ENCODE data around the gene ZSWIM1.

GRCh38 chr20:45852326-45852725 is 28.7 kb upstream of the ZSWIM1 start:
- TF ChIP-seq CTCF (IDR thresholded peaks at IDR 0.05), result no peak
- no peak for TF ChIP-seq EP300 (IDR thresholded peaks at IDR 0.05)
